PFSK-1 (cell line): ENCODE measurements around the gene GUCY1A2.

Experiments used
- FOXP2 ChIP-seq: optimal IDR thresholded peaks from 2 replicates; pipeline ENCODE3; 2011; ENCODE audit warnings: borderline replicate concordance, control low read depth, inconsistent platforms; ENCODE audit not compliant: insufficient read depth; ENCODE audit errors: extremely low read length, extremely low read depth
- POLR2AphosphoS5 ChIP-seq: IDR thresholded peaks from 2 replicates; pipeline ENCODE4 v1.6.1; 2012; ENCODE audit warnings: low read depth, mild to moderate bottlenecking, control low read depth, low read length, moderate library complexity
- REST ChIP-seq, 2 experiments: IDR thresholded peaks; 2 replicates each; pipeline versions ENCODE4 v1.6.1 to v1.8.0; 2011 to 2012; ENCODE audit warnings: low read depth in 2 of 2, low read length in 2 of 2, control low read depth in 1 of 2, inconsistent platforms in 1 of 2, mild to moderate bottlenecking in 1 of 2, moderate library complexity in 1 of 2; ENCODE audit not compliant: insufficient read depth in 1 of 2
- SIN3A ChIP-seq: IDR thresholded peaks from 2 replicates; pipeline ENCODE4 v1.6.1; 2012; ENCODE audit warnings: mild to moderate bottlenecking, low read length, moderate library complexity, borderline replicate concordance; ENCODE audit not compliant: insufficient read depth
- TAF1 ChIP-seq: IDR thresholded peaks from 2 replicates; pipeline ENCODE4 v1.6.1; 2012; ENCODE audit warnings: low read length, control low read depth, borderline replicate concordance; ENCODE audit not compliant: insufficient read depth

The GUCY1A2 gene

GRCh38 chr11:106745941-106746340 is 272.3 kb downstream of the GUCY1A2 start:
- no peak for TF ChIP-seq SIN3A
- no peak for TF ChIP-seq TAF1
- no peak for TF ChIP-seq REST (IDR thresholded peaks at IDR 0.05; ENCODE audit: insufficient read depth in 1 of 2, low read depth in 2 of 2, low read length in 2 of 2)

- TF ChIP-seq SIN3A (no peak), FOXP2 (no peak), TAF1 (no peak), POLR2AphosphoS5 (no peak), REST (IDR thresholded peaks at IDR 0.05; ENCODE audit: insufficient read depth in 1 of 2, low read depth in 2 of 2, low read length in 2 of 2) (no peak)
Measured at GRCh38 chr11:106733635-106734034, 284.6 kb downstream of the GUCY1A2 start.

- TF ChIP-seq TAF1 = no peak
- TF ChIP-seq POLR2AphosphoS5 = no peak
- no peak for TF ChIP-seq FOXP2
- no peak for TF ChIP-seq SIN3A
- no peak for TF ChIP-seq REST (IDR thresholded peaks at IDR 0.05; ENCODE audit: insufficient read depth in 1 of 2, low read depth in 2 of 2, low read length in 2 of 2)
Measured at GRCh38 chr11:106728859-106729258, 289.4 kb downstream of the GUCY1A2 start.

GRCh38 chr11:106728379-106728778 is 289.9 kb downstream of the GUCY1A2 start:
- TF ChIP-seq TAF1 (no peak), FOXP2 (no peak), POLR2AphosphoS5 (no peak), SIN3A (no peak), REST (IDR thresholded peaks at IDR 0.05; ENCODE audit: insufficient read depth in 1 of 2, low read depth in 2 of 2, low read length in 2 of 2) (no peak)

GRCh38 chr11:106727256-106727655 is 291.0 kb downstream of the GUCY1A2 start:
- no peak for TF ChIP-seq REST (IDR thresholded peaks at IDR 0.05; ENCODE audit: insufficient read depth in 1 of 2, low read depth in 2 of 2, low read length in 2 of 2)
- no peak for TF ChIP-seq SIN3A
- no peak for TF ChIP-seq FOXP2
- TF ChIP-seq TAF1 = no peak
- no peak for TF ChIP-seq POLR2AphosphoS5
